ENCODE data around the gene CLDN5.
"Not testable (repeated sequence)": the region's sequence is repeated elsewhere in the genome, so short reads cannot be mapped to it uniquely, and the experiment has no call there.

The CLDN5 gene

GRCh38 chr22:19550382-19550781, 26.2 kb upstream of the CLDN5 start:
- Histone ChIP-seq H3K23ac (ENCODE audit: low read length in 2 of 2) (no peak overlapping the region), H4K91ac (ENCODE audit: low read length) (no peak overlapping the region), H3K79me1 (replicated peaks; ENCODE audit: low read length, poor library complexity, severe bottlenecking) (no peaks in the 10 kb centered on the region), H2AK5ac (ENCODE audit: low read length, severe bottlenecking) (no peak overlapping the region), H2BK120ac (ENCODE audit: low read depth, low read length) (no peak overlapping the region), H3K4me3 (ENCODE audit: insufficient read depth in 1 of 2, low read depth in 1 of 2, low read length in 2 of 2) (no peak overlapping the region), H4K8ac (ENCODE audit: low read length) (no peak overlapping the region), H3K27me3 (ENCODE audit: control insufficient read depth in 1 of 2, insufficient read depth in 1 of 2, low read length in 2 of 2) (peaks cover 8 to 27% of the 10 kb centered on the region in 2 experiments), H3K9ac (ENCODE audit: low read length) (no peak overlapping the region), H3K18ac (ENCODE audit: low read depth in 1 of 2, low read length in 2 of 2) (no peak overlapping the region), H2AFZ (ENCODE audit: low read depth, low read length) (no peak overlapping the region), H3K4me1 (ENCODE audit: control insufficient read depth, insufficient read depth, low read depth, low read length) (peaks cover 2% of the 10 kb centered on the region), H2BK5ac (ENCODE audit: low read depth, low read length, poor library complexity, severe bottlenecking) (no peak overlapping the region), H3K4me2 (ENCODE audit: low read length, poor library complexity, severe bottlenecking) (no peak overlapping the region), H3K14ac (ENCODE audit: low read length in 2 of 2) (no peak overlapping the region), H3K36me3 (ENCODE audit: control insufficient read depth in 1 of 2, insufficient read depth in 2 of 2, low read depth in 1 of 2, low read length in 2 of 2) (no peaks in the 10 kb centered on the region), H3K27ac (ENCODE audit: low read length, poor library complexity, severe bottlenecking) (no peak overlapping the region), H3K9me3 (ENCODE audit: control insufficient read depth, low read length) (peaks cover 4% of the 10 kb centered on the region), H3K4ac (ENCODE audit: low read depth in 1 of 2, low read length in 2 of 2) (no peak overlapping the region), H2BK12ac (ENCODE audit: low read length in 2 of 2) (no peak overlapping the region), H2BK15ac (ENCODE audit: low read depth, poor library complexity, severe bottlenecking) (no peak overlapping the region)
- DNase-seq: no peak
- WGBS: 89% methylated on average over 7 of the region's 7 CpGs

DNA sequence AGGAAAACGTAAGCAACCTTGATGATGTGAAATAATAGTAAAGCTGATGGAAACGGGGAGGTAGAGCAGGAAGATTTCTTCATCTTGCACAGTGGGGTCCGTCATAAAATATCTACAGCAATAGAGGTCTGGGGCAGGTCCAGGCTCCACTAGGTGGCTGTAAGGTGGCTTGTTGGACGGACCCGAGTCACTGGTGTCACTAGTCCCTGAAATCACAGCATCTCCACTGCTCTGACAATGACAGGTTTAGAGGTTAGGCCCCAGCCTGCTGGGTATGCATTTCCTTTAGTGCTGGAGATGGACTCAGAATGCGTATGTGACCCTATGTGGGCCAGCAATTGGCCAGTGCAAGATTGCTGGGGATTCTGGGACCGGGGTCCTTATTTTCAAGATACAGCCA, 25.2 kb upstream of the CLDN5 start:
- Histone ChIP-seq H2BK15ac (ENCODE audit: low read depth, poor library complexity, severe bottlenecking) (no peak overlapping the region), H3K4me2 (ENCODE audit: low read length, poor library complexity, severe bottlenecking) (no peak overlapping the region), H3K18ac (ENCODE audit: low read depth in 1 of 2, low read length in 2 of 2) (no peak overlapping the region), H3K9ac (ENCODE audit: low read length) (no peak overlapping the region), H2BK12ac (ENCODE audit: low read length in 2 of 2) (no peak overlapping the region), H3K27ac (ENCODE audit: low read length, poor library complexity, severe bottlenecking) (no peak overlapping the region), H3K4me1 (ENCODE audit: control insufficient read depth, insufficient read depth, low read depth, low read length) (no peaks in the 10 kb centered on the region), H3K79me1 (replicated peaks; ENCODE audit: low read length, poor library complexity, severe bottlenecking) (no peaks in the 10 kb centered on the region), H3K36me3 (ENCODE audit: control insufficient read depth in 1 of 2, insufficient read depth in 2 of 2, low read depth in 1 of 2, low read length in 2 of 2) (no peaks in the 10 kb centered on the region), H2BK120ac (ENCODE audit: low read depth, low read length) (no peak overlapping the region), H3K9me3 (ENCODE audit: control insufficient read depth, low read length) (peaks cover 4% of the 10 kb centered on the region), H2AFZ (ENCODE audit: low read depth, low read length) (no peak overlapping the region), H3K4me3 (ENCODE audit: insufficient read depth in 1 of 2, low read depth in 1 of 2, low read length in 2 of 2) (no peak overlapping the region), H3K27me3 (ENCODE audit: control insufficient read depth in 1 of 2, insufficient read depth in 1 of 2, low read length in 2 of 2) (peaks cover 12 to 33% of the 10 kb centered on the region in 2 experiments), H3K4ac (ENCODE audit: low read depth in 1 of 2, low read length in 2 of 2) (no peak overlapping the region), H3K14ac (ENCODE audit: low read length in 2 of 2) (no peak overlapping the region), H4K8ac (ENCODE audit: low read length) (no peak overlapping the region), H2AK5ac (ENCODE audit: low read length, severe bottlenecking) (no peak overlapping the region), H4K91ac (ENCODE audit: low read length) (no peak overlapping the region), H3K23ac (ENCODE audit: low read length in 2 of 2) (no peak overlapping the region), H2BK5ac (ENCODE audit: low read depth, low read length, poor library complexity, severe bottlenecking) (no peak overlapping the region)
- no peak for DNase-seq
- WGBS: 82% methylated on average over 7 of the region's 7 CpGs

GRCh38 chr22:19548964-19549363, 24.8 kb upstream of the CLDN5 start:
- Histone ChIP-seq H2BK5ac (ENCODE audit: low read depth, low read length, poor library complexity, severe bottlenecking) (no peak overlapping the region), H2BK12ac (ENCODE audit: low read length in 2 of 2) (no peak overlapping the region), H3K9me3 (ENCODE audit: control insufficient read depth, low read length) (peaks cover 4% of the 10 kb centered on the region), H3K4me1 (ENCODE audit: control insufficient read depth, insufficient read depth, low read depth, low read length) (no peaks in the 10 kb centered on the region), H2AK5ac (ENCODE audit: low read length, severe bottlenecking) (no peak overlapping the region), H3K27me3 (ENCODE audit: control insufficient read depth in 1 of 2, insufficient read depth in 1 of 2, low read length in 2 of 2) (peaks cover 14 to 38% of the 10 kb centered on the region in 2 experiments), H3K18ac (ENCODE audit: low read depth in 1 of 2, low read length in 2 of 2) (no peak overlapping the region), H2BK120ac (ENCODE audit: low read depth, low read length) (no peak overlapping the region), H3K27ac (ENCODE audit: low read length, poor library complexity, severe bottlenecking) (no peak overlapping the region), H3K9ac (ENCODE audit: low read length) (no peak overlapping the region), H4K91ac (ENCODE audit: low read length) (no peak overlapping the region), H3K4me3 (ENCODE audit: insufficient read depth in 1 of 2, low read depth in 1 of 2, low read length in 2 of 2) (no peak overlapping the region), H2BK15ac (ENCODE audit: low read depth, poor library complexity, severe bottlenecking) (no peak overlapping the region), H2AFZ (ENCODE audit: low read depth, low read length) (no peak overlapping the region), H3K79me1 (replicated peaks; ENCODE audit: low read length, poor library complexity, severe bottlenecking) (no peaks in the 10 kb centered on the region), H4K8ac (ENCODE audit: low read length) (no peak overlapping the region), H3K36me3 (ENCODE audit: control insufficient read depth in 1 of 2, insufficient read depth in 2 of 2, low read depth in 1 of 2, low read length in 2 of 2) (no peaks in the 10 kb centered on the region), H3K4me2 (ENCODE audit: low read length, poor library complexity, severe bottlenecking) (no peak overlapping the region), H3K4ac (ENCODE audit: low read depth in 1 of 2, low read length in 2 of 2) (no peak overlapping the region), H3K23ac (ENCODE audit: low read length in 2 of 2) (peak overlapping the region in 1 of 2 experiments; percentile 54), H3K14ac (ENCODE audit: low read length in 2 of 2) (no peak overlapping the region)
- DNase-seq: no peak
- 83% methylated on average over 2 of the region's 2 CpGs for WGBS

- not testable (repeated sequence) for H3K18ac ChIP-seq (ENCODE audit: low read depth in 1 of 2, low read length in 2 of 2); H3K27ac ChIP-seq (ENCODE audit: low read length, poor library complexity, severe bottlenecking); H3K4me2 ChIP-seq (ENCODE audit: low read length, poor library complexity, severe bottlenecking); H2AFZ ChIP-seq (ENCODE audit: low read depth, low read length); H3K23ac ChIP-seq (ENCODE audit: low read length in 2 of 2); H3K36me3 ChIP-seq (ENCODE audit: control insufficient read depth in 1 of 2, insufficient read depth in 2 of 2, low read depth in 1 of 2, low read length in 2 of 2); H3K4me1 ChIP-seq (ENCODE audit: control insufficient read depth, insufficient read depth, low read depth, low read length); H3K4ac ChIP-seq (ENCODE audit: low read depth in 1 of 2, low read length in 2 of 2); H3K79me1 ChIP-seq (replicated peaks; ENCODE audit: low read length, poor library complexity, severe bottlenecking); H2BK5ac ChIP-seq (ENCODE audit: low read depth, low read length, poor library complexity, severe bottlenecking); H4K8ac ChIP-seq (ENCODE audit: low read length); H3K4me3 ChIP-seq (ENCODE audit: insufficient read depth in 1 of 2, low read depth in 1 of 2, low read length in 2 of 2); DNase-seq; H3K9ac ChIP-seq (ENCODE audit: low read length); H4K91ac ChIP-seq (ENCODE audit: low read length); H2BK12ac ChIP-seq (ENCODE audit: low read length in 2 of 2); H2BK120ac ChIP-seq (ENCODE audit: low read depth, low read length); H3K9me3 ChIP-seq (ENCODE audit: control insufficient read depth, low read length); H2BK15ac ChIP-seq (ENCODE audit: low read depth, poor library complexity, severe bottlenecking); H3K14ac ChIP-seq (ENCODE audit: low read length in 2 of 2); H2AK5ac ChIP-seq (ENCODE audit: low read length, severe bottlenecking)
- peaks cover 14 to 41% of the 10 kb centered on the region in 2 experiments for H3K27me3 ChIP-seq (ENCODE audit: control insufficient read depth in 1 of 2, insufficient read depth in 1 of 2, low read length in 2 of 2)
- WGBS: 88% methylated on average over 5 of the region's 5 CpGs
Measured at GRCh38 chr22:19548427-19548826, 24.2 kb upstream of the CLDN5 start.
